Fibroblast of mammary gland (primary cell): ENCODE data around the gene IRAG1.

ENCODE experiments used
- DNase-seq: peaks from one replicate; pipeline ENCODE4 v3.0.0-alpha.2; 2010; ENCODE audit warnings: low read depth
- H3K4me3 ChIP-seq: 2 replicates; pipeline ENCODE4 v1.5.1; 2011; ENCODE audit warnings: low read depth, mild to moderate bottlenecking, low read length, moderate library complexity; ENCODE audit not compliant: control insufficient read depth
- CTCF ChIP-seq: conservative IDR thresholded peaks from 2 replicates; pipeline ENCODE4 v1.5.1; 2011; ENCODE audit warnings: low read depth, low read length, inconsistent platforms; ENCODE audit not compliant: control insufficient read depth, insufficient read depth

Gene IRAG1

GRCh38 chr11:10679644-10680043 is 13.9 kb downstream of the IRAG1 start:
- no peak for DNase-seq
- no peak overlapping the region for H3K4me3 ChIP-seq
- no peak for TF ChIP-seq CTCF

DNA sequence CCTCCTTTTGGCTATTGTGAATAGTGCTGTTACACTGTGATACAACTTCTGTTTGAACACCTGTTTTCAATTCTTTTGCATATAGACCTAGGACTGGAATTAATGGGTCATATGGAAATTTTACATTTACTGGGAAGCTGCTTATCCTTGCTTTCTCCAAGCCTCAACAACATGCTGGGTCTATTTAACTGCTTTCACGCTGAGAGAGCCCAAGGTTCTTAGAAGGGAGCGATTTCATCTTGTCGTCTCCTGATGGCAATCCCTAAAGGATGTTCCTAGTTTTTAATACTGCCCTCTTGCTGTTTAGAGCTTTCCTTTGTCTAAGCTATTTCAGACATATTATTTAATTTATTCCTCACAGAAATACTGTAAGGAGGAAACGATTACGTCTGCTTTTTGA is 15.5 kb downstream of the IRAG1 start:
- no peak for TF ChIP-seq CTCF
- H3K4me3 ChIP-seq = no peak overlapping the region
- DNase-seq = no peak

- DNase-seq = no peak
- no peak for TF ChIP-seq CTCF
- no peak overlapping the region for H3K4me3 ChIP-seq
These were observed 16.6 kb downstream of the IRAG1 start for GRCh38 chr11:10676919-10677318.

DNA sequence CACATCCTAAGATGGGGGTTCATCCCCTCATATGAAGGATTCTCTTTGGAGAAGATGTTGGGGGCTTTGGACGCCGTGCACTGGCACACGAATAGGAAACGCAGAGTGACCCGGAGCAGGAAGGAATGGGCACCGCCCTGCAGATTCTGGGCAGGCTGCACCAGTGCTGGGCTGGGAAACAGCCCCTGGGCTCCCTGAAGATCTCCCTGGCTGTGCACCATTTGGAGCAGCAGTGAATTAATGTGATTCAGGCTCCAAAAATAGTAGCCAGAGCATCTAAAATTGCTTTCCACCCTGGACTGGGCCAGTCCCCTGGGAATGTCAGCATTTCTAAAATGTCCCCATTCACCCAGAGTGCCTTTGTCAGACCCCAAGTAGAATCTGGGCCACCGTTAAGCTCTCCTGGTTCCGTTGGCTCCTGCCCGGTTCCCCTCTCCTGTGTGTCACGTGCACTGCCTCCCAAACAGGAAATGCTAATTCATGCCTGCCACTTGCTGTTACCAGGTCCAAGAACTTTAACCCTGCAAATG is 18.6 kb downstream of the IRAG1 start:
- H3K4me3 ChIP-seq = no peak overlapping the region
- TF ChIP-seq CTCF = no peak
- DNase-seq = no peak

DNA sequence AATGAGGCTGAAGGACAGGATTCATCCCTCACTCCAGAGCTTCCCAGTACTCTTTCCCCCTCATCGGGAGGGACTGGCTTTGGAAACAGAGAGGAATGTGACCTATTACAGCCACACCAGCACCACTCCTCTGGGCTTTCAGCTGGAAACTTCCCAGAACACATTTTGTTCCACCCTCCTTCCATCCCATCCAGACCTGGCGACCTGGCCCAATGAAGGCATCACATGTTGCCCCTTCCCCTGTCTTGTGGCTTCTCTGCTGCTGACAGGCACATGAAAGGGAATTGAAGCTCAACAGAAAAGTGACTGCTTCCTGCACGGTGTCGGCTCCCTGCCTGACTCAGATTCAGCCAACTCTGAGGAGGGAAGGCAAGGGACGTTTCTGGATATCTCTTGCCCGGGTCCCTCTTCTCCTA is 19.1 kb downstream of the IRAG1 start:
- H3K4me3 ChIP-seq = no peak overlapping the region
- no peak for DNase-seq
- TF ChIP-seq CTCF = no peak

GRCh38 chr11:10673501-10674062 is 20.0 kb downstream of the IRAG1 start:
- TF ChIP-seq CTCF = no peak

DNA sequence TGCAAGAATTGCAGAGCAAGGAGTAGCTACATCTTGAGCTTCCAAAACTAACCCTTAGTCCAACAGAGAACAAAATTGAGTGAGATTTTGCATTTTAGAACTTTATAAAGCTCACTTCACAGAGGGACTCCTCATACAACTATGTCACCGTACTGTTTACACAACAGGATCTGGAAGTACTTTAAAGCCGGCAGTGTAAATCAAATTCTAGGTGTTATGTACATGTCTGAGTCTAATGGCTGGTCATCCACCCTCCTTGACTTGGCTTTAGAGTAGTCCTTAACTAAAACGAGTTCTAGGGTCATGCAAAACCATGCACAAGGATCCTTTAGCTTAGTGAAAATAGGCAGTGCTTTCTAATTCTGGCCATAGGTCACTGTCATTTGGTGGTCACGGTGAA is 23.5 kb downstream of the IRAG1 start:
- no peak for TF ChIP-seq CTCF
- no peak for DNase-seq
- no peak overlapping the region for H3K4me3 ChIP-seq

More at GRCh38 chr11:10673501-10674062, 20.0 kb downstream of the IRAG1 start:
- DNase-seq = no peak
- H3K4me3 ChIP-seq = no peak overlapping the region
